Measurements from ENCODE around the gene NRTN. TPM values are rescaled to one million over a fixed set of nuclear protein-coding genes. Genes with fewer than 3 reads are reported as not detected.

Gene NRTN
- total RNA-seq, 1 experiment from 2014 or later: 1.9 TPM

- no peaks in the 10 kb centered on the region for H3K4me1 ChIP-seq (replicated peaks; ENCODE audit: insufficient read depth)
- DNase-seq: no peak
- no peak overlapping the region for H2AFZ ChIP-seq
- intact Hi-C loops (cut with micrococcal nuclease; ENCODE audit: unreplicated experiment): no loop called here
- ChIA-PET CTCF (no interaction called here), POLR2A (ENCODE audit: unreplicated experiment) (no interaction called here)
- TF ChIP-seq, protein P1, sequence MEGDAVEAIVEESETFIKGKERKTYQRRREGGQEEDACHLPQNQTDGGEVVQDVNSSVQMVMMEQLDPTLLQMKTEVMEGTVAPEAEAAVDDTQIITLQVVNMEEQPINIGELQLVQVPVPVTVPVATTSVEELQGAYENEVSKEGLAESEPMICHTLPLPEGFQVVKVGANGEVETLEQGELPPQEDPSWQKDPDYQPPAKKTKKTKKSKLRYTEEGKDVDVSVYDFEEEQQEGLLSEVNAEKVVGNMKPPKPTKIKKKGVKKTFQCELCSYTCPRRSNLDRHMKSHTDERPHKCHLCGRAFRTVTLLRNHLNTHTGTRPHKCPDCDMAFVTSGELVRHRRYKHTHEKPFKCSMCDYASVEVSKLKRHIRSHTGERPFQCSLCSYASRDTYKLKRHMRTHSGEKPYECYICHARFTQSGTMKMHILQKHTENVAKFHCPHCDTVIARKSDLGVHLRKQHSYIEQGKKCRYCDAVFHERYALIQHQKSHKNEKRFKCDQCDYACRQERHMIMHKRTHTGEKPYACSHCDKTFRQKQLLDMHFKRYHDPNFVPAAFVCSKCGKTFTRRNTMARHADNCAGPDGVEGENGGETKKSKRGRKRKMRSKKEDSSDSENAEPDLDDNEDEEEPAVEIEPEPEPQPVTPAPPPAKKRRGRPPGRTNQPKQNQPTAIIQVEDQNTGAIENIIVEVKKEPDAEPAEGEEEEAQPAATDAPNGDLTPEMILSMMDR (conservative IDR thresholded peaks at IDR 0.05): no peak
- TF ChIP-seq EZH2 (IDR thresholded peaks at IDR 0.05; ENCODE audit: low read depth): no peak
- H3K4me2 ChIP-seq: no peak overlapping the region
- no peaks in the 10 kb centered on the region for H3K36me3 ChIP-seq (ENCODE audit: low read depth)
- H3F3A ChIP-seq (ENCODE audit: insufficient read depth, low read depth): no peaks in the 10 kb centered on the region; the same call in 1 of the 2 replicates
- no peaks in the 10 kb centered on the region for H3K27me3 ChIP-seq (ENCODE audit: insufficient read depth, low read depth)
- peaks cover 10% of the 10 kb centered on the region for H3K79me2 ChIP-seq (ENCODE audit: low read depth)
- no peaks in the 10 kb centered on the region for H3K9me3 ChIP-seq (ENCODE audit: insufficient read depth, low read depth)
- H3K4me3 ChIP-seq: no peak overlapping the region
- 0 out of 2 replicates have a peak, but pooled peaks cover 6% of the 10 kb centered on the region for H4K20me1 ChIP-seq (ENCODE audit: insufficient read depth)
- BruUV-seq (replicated peaks): no TSS peak
- no peaks in the 10 kb centered on the region for H3K9me2 ChIP-seq (ENCODE audit: insufficient read depth)
- no peak overlapping the region for H3K27ac ChIP-seq
Measured at GRCh38 chr19:5786593-5787408, 18.1 kb upstream of the NRTN start.

GRCh38 chr19:5787409-5788182, 17.3 kb upstream of the NRTN start:
- H3K27me3 ChIP-seq (ENCODE audit: insufficient read depth, low read depth): no peaks in the 10 kb centered on the region
- H3K4me2 ChIP-seq: no peak overlapping the region
- no peak for DNase-seq
- POLR2A ChIA-PET (ENCODE audit: unreplicated experiment): no interaction called here
- no TSS peak for BruUV-seq (replicated peaks)
- no peak overlapping the region for H3K4me3 ChIP-seq
- H3K36me3 ChIP-seq (ENCODE audit: low read depth): no peaks in the 10 kb centered on the region
- H2AFZ ChIP-seq: no peak overlapping the region
- TF ChIP-seq EZH2 (IDR thresholded peaks at IDR 0.05; ENCODE audit: low read depth): no peak
- TF ChIP-seq, protein P1 (conservative IDR thresholded peaks at IDR 0.05): no peak
- CTCF ChIA-PET: no interaction called here
- intact Hi-C loops (cut with micrococcal nuclease; ENCODE audit: unreplicated experiment): no loop called here
- no peaks in the 10 kb centered on the region for H3K9me3 ChIP-seq (ENCODE audit: insufficient read depth, low read depth)
- H3K79me2 ChIP-seq (ENCODE audit: low read depth): peaks cover 10% of the 10 kb centered on the region
- 0 out of 2 replicates have a peak, but pooled peaks cover 6% of the 10 kb centered on the region for H4K20me1 ChIP-seq (ENCODE audit: insufficient read depth)
- no peaks in the 10 kb centered on the region; the same call in 1 of the 2 replicates for H3F3A ChIP-seq (ENCODE audit: insufficient read depth, low read depth)
- no peaks in the 10 kb centered on the region for H3K9me2 ChIP-seq (ENCODE audit: insufficient read depth)
- no peak overlapping the region for H3K27ac ChIP-seq
- H3K4me1 ChIP-seq (replicated peaks; ENCODE audit: insufficient read depth): no peaks in the 10 kb centered on the region

- Histone ChIP-seq H3K27ac (no peak overlapping the region), H3K4me2 (no peak overlapping the region), H3K27me3 (ENCODE audit: insufficient read depth, low read depth) (no peaks in the 10 kb centered on the region), H3K4me3 (no peak overlapping the region), H3K79me2 (ENCODE audit: low read depth) (peaks cover 10% of the 10 kb centered on the region), H3K9me3 (ENCODE audit: insufficient read depth, low read depth) (no peaks in the 10 kb centered on the region), H3F3A (ENCODE audit: insufficient read depth, low read depth) (peaks cover 3% of the 10 kb centered on the region; the same call in 1 of the 2 replicates), H3K9me2 (ENCODE audit: insufficient read depth) (no peaks in the 10 kb centered on the region), H2AFZ (no peak overlapping the region), H4K20me1 (ENCODE audit: insufficient read depth) (0 out of 2 replicates have a peak, but pooled peaks cover 6% of the 10 kb centered on the region), H3K4me1 (replicated peaks; ENCODE audit: insufficient read depth) (no peaks in the 10 kb centered on the region), H3K36me3 (ENCODE audit: low read depth) (no peaks in the 10 kb centered on the region)
- TF ChIP-seq EZH2 (IDR thresholded peaks at IDR 0.05; ENCODE audit: low read depth): no peak
- TF ChIP-seq, protein P1 (conservative IDR thresholded peaks at IDR 0.05): no peak
- ChIA-PET CTCF (interaction anchor here (0.6 kb wide), 1 partner anchor 42 kb away, joined by 9 read pairs; no protein-coding TSS in a partner anchor), POLR2A (ENCODE audit: unreplicated experiment) (no interaction called here)
- BruUV-seq (replicated peaks): no TSS peak
- DNase-seq: no peak
- intact Hi-C loops (cut with micrococcal nuclease; ENCODE audit: unreplicated experiment): no loop called here
Measured at GRCh38 chr19:5788422-5788821, 16.4 kb upstream of the NRTN start.
